IMR-90 (cell line): ENCODE data around the gene SPAG4.

Source experiments
- CTCF ChIP-seq: conservative IDR thresholded peaks from 2 replicates; pipeline ENCODE4 v1.5.1; 2012; ENCODE audit warnings: mild to moderate bottlenecking, low read depth, low read length, improper control_type of control experiment
- POLR2A ChIP-seq: IDR thresholded peaks from 2 replicates; pipeline ENCODE4 v1.6.1; 2012; ENCODE audit warnings: mild to moderate bottlenecking, low read depth, low read length
- RFX5 ChIP-seq: IDR thresholded peaks from 2 replicates; pipeline ENCODE4 v1.8.0; 2012; ENCODE audit warnings: low read depth, mild to moderate bottlenecking, low read length, moderate library complexity

GRCh38 chr20:35636095-35636494, 20.5 kb downstream of the SPAG4 start:
- no peak for TF ChIP-seq CTCF
- no peak for TF ChIP-seq RFX5
- TF ChIP-seq POLR2A = no peak
